A549 (cell line): ENCODE data around the gene MB21D2. TPM values are rescaled to one million over a fixed set of nuclear protein-coding genes. Genes with fewer than 3 reads are reported as not detected.

ENCODE experiments used
- ATAC-seq, 2 experiments: fragments of 200-7000 bp in 1 of 2; fragments of >200 bp in 1 of 2; cut with Nextera tagmentation in 1 of 2; cut with Tn5 transposase in 1 of 2; 3 replicates each; pipeline versions ENCODE4 v1.8.0 to v1.9.1; 2018 to 2020; ENCODE audit warnings: mild to moderate bottlenecking in 1 of 2, moderate library complexity in 1 of 2
- CTCF ChIA-PET: fragments of 300-600 bp; sonication (Branson Sonifier 250); formaldehyde crosslinking; extraction: SDS; loops from one replicate; lab custom pipeline; 2021; ENCODE audit warnings: antibody characterized with exemption, inconsistent platforms; lab: Yijun Ruan, JAX
- POLR2A ChIA-PET: fragments of 350-600 bp; formaldehyde crosslinking; extraction: SDS; loops from one replicate; lab custom pipeline; 2021; ENCODE audit warnings: antibody characterized with exemption, inconsistent platforms; lab: Yijun Ruan, JAX
- DNase-seq, 2 experiments: peaks; one replicate each; pipeline versions ENCODE4 v3.0.0 to v3.0.0-alpha.2; 2011 to 2016; ENCODE audit warnings: low read depth in 1 of 2, low spot score in 1 of 2
- FAIRE-seq: peaks from 2 replicates; lab custom pipeline; 2011; peaks lifted over from hg19 to GRCh38; lab: Jason Lieb, UNC
- H3K27ac ChIP-seq, 2 experiments: fragments of >200 bp; sonication (Bioruptor Twin); formaldehyde crosslinking; 3 replicates each; pipeline ENCODE4 v1.5.1; 2016 to 2017
- H3K4me1 ChIP-seq: fragments of >200 bp; sonication (Bioruptor Twin); formaldehyde crosslinking; 3 replicates; pipeline ENCODE4 v1.6.1; 2016
- H3K4me2 ChIP-seq: fragments of >200 bp; sonication (Bioruptor Twin); formaldehyde crosslinking; 3 replicates; pipeline ENCODE4 v1.6.1; 2016
- H3K4me3 ChIP-seq: fragments of >200 bp; sonication (Bioruptor Twin); formaldehyde crosslinking; 3 replicates; pipeline ENCODE4 v1.5.1; 2016
- H3K9me3 ChIP-seq: fragments of >200 bp; sonication (Bioruptor Twin); formaldehyde crosslinking; 3 replicates; pipeline ENCODE4 v1.6.1; 2016
- CHD2 ChIP-seq: fragments of 150-350 bp; IDR thresholded peaks from 2 replicates; pipeline ENCODE4 v1.6.1; 2014; ENCODE audit warnings: low read length; ENCODE audit not compliant: partially characterized antibody
- EP300 ChIP-seq, 2 experiments: fragments of >200 bp; sonication (Bioruptor Twin); formaldehyde crosslinking; IDR thresholded peaks; 2 replicates in 1 of 2; 3 replicates in 1 of 2; pipeline ENCODE4 v1.6.1; 2016 to 2017
- HDAC2 ChIP-seq: fragments of 200-600 bp; sonication (generic); IDR thresholded peaks from 2 replicates; pipeline ENCODE4 v1.6.1; 2016
- HEYL ChIP-seq: fragments of 250-450 bp; sonication (Bioruptor Pico); IDR thresholded peaks from 2 replicates; pipeline ENCODE4 v1.8.0; 2021; ENCODE audit warnings: mild to moderate bottlenecking, moderate library complexity
- HOXB5 ChIP-seq: fragments of 250-450 bp; sonication (Bioruptor Pico); IDR thresholded peaks from 2 replicates; pipeline ENCODE4 v1.5.0; 2020; ENCODE audit warnings: mild to moderate bottlenecking, moderate library complexity
- JUN ChIP-seq, 2 experiments: fragments of >200 bp; sonication (Bioruptor Twin); formaldehyde crosslinking; IDR thresholded peaks; 2 replicates in 1 of 2; 3 replicates in 1 of 2; pipeline ENCODE4 v1.6.1; 2016 to 2017
- JUNB ChIP-seq: fragments of >200 bp; sonication (Bioruptor Twin); formaldehyde crosslinking; IDR thresholded peaks from 2 replicates; pipeline ENCODE4 v1.6.1; 2016
- KDM1A ChIP-seq: fragments of 200-600 bp; sonication (generic); IDR thresholded peaks from 2 replicates; pipeline ENCODE4 v1.6.1; 2016; ENCODE audit warnings: low read depth, mild to moderate bottlenecking
- NR3C1 ChIP-seq: fragments of >200 bp; sonication (Bioruptor Twin); formaldehyde crosslinking; IDR thresholded peaks from 3 replicates; pipeline ENCODE4 v1.6.1; 2017
- POLR2A ChIP-seq: IDR thresholded peaks from 2 replicates; pipeline ENCODE4 v1.6.1; 2012; ENCODE audit warnings: mild to moderate bottlenecking, low read length
- POLR2AphosphoS2 ChIP-seq: conservative IDR thresholded peaks from 2 replicates; pipeline ENCODE4 v1.6.1; 2012; ENCODE audit warnings: low read length, improper control_type of control experiment, inconsistent platforms
- RARB ChIP-seq: fragments of 250-450 bp; sonication (Bioruptor Pico); IDR thresholded peaks from 2 replicates; pipeline ENCODE4 v1.8.0; 2021; ENCODE audit warnings: mild to moderate bottlenecking, moderate library complexity
- REST ChIP-seq: fragments of 200-600 bp; sonication (generic); IDR thresholded peaks from 2 replicates; pipeline ENCODE4 v1.6.1; 2016; ENCODE audit warnings: antibody characterized with exemption, mild to moderate bottlenecking, moderate library complexity
- SREBF2 ChIP-seq: fragments of 450-650 bp; IDR thresholded peaks from 2 replicates; pipeline ENCODE4 v1.6.1; 2014; ENCODE audit warnings: mild to moderate bottlenecking, moderate library complexity
- ZNF302 ChIP-seq: fragments of 250-450 bp; sonication (Bioruptor Pico); IDR thresholded peaks from 2 replicates; pipeline ENCODE4 v1.9.0; 2021; ENCODE audit warnings: inconsistent platforms, mild to moderate bottlenecking, moderate library complexity
- WGBS: methylation state at CpG from one replicate; pipeline ENCODE4 v1.1.6; 2017; ENCODE audit errors: missing lambda C conversion rate; 5-methylcytosine and 5-hydroxymethylcytosine counted together
- polyA plus RNA-seq, 4 experiments: library from polyadenylated mRNA; depleted of rRNA in 3 of 4; stranded (reverse); fragments of >200 nt; fragmentation: RNase III in 1 of 4; extraction: RNeasy Plus Mini Kit Qiagen cat#74134 plus additional on column Dnase treatment in 1 of 4; gene quantifications; 2 replicates in 3 of 4; 3 replicates in 1 of 4; pipeline ENCODE4 v1.2.3, GENCODE V29; 2011 to 2017
- TF ChIP-seq, protein P1 (sequence below): fragments of >200 bp; sonication (Bioruptor Twin); formaldehyde crosslinking; IDR thresholded peaks from 3 replicates; pipeline ENCODE4 v1.5.1; 2016
- TF ChIP-seq, protein P2 (sequence below): fragments of >200 bp; sonication (Bioruptor Twin); formaldehyde crosslinking; IDR thresholded peaks from 3 replicates; pipeline ENCODE4 v1.6.1; 2016
- TF ChIP-seq, protein P3 (sequence below): fragments of 250-450 bp; sonication (Bioruptor Pico); IDR thresholded peaks from 2 replicates; pipeline ENCODE4 v1.5.0; 2021; ENCODE audit warnings: mild to moderate bottlenecking, moderate library complexity, borderline replicate concordance

MB21D2 gene
- polyA plus RNA-seq, 2 of the 4 experiments (the other 2 are of a cell fraction), result 4.8 to 7.5 TPM

DNA sequence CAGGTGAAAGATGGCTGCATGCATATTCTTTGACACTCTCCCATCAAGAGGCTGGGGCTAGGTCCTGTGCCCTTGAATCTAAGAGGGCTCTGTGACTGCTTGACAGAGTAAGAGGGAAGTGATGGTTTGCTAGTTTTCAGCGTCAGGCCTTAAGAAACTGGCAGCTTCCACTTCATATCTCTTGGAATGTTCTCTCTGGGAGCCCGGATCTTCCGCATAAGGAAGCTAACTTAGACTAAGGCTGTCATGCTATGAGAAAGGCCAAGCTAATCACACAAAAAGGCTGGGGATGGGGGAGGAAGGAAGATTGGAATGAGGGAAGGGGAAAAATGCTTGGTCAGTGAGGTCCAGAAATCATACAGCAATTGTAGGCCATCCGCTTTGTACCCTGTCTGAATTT is 50.0 kb downstream of the MB21D2 start:
- Histone ChIP-seq H3K9me3 (no peaks in the 10 kb centered on the region), H3K4me1 (peaks cover 15% of the 10 kb centered on the region; the same call in 2 of the 3 replicates), H3K27ac (0 out of 6 replicates have a peak overlapping the region, but pooled peaks of 1 of the 2 experiments have one; percentile 35), H3K4me2 (no peak overlapping the region), H3K4me3 (no peak overlapping the region)
- ATAC-seq (no peak), DNase-seq (no peak), FAIRE-seq (no peak)
- ChIA-PET POLR2A (no interaction called here), CTCF (interaction anchor here (1.1 kb wide), 1 partner anchor 14 kb away, joined by 3 read pairs; no protein-coding TSS in a partner anchor)
- no peak for TF ChIP-seq NR3C1
- WGBS, result 93% methylated on average over 4 of the region's 4 CpGs

- no peak for FAIRE-seq
- CTCF ChIA-PET, result interaction anchor here (1.1 kb wide), 1 partner anchor 15 kb away, joined by 3 read pairs; no protein-coding TSS in a partner anchor
Observed at GRCh38 chr3:192866804-192867203, 50.9 kb downstream of the MB21D2 start.

DNA sequence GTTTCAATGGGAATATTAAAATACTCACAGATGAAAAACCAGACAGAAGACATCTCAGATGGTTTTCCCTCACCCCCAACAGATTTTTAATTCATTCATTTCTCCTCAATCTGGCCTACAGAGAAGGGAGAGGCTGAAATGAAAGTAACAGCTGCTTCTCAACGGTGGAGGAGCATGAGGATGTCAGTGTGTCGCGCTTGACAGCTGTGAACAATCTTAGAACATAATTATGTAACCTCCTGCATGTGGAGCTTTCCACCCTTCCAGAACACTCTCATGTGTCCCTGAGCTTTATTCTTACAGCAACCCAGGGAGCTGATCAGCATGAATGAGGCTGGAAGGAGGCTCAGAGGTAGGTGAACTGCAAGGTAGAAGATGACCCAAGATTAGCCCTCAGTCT is 52.7 kb downstream of the MB21D2 start:
- Histone ChIP-seq H3K4me2 (no peak overlapping the region), H3K4me1 (peaks cover 10% of the 10 kb centered on the region; the same call in 2 of the 3 replicates), H3K27ac (no peak overlapping the region), H3K4me3 (no peak overlapping the region), H3K9me3 (no peaks in the 10 kb centered on the region)
- DNase-seq (no peak), FAIRE-seq (no peak), ATAC-seq (no peak)
- ChIA-PET POLR2A (no interaction called here), CTCF (interaction anchor here (1.2 to 1.6 kb wide), 2 partner anchors 45 to 52 kb away, joined by 3 to 4 read pairs; no protein-coding TSS in a partner anchor)
- TF ChIP-seq RARB, result no peak
- TF ChIP-seq CHD2, result no peak
- no peak for TF ChIP-seq KDM1A
- no peak for TF ChIP-seq EP300 (IDR thresholded peaks at IDR 0.05)
- no peak for TF ChIP-seq POLR2AphosphoS2
- no peak for TF ChIP-seq JUNB
- TF ChIP-seq, protein P1, sequence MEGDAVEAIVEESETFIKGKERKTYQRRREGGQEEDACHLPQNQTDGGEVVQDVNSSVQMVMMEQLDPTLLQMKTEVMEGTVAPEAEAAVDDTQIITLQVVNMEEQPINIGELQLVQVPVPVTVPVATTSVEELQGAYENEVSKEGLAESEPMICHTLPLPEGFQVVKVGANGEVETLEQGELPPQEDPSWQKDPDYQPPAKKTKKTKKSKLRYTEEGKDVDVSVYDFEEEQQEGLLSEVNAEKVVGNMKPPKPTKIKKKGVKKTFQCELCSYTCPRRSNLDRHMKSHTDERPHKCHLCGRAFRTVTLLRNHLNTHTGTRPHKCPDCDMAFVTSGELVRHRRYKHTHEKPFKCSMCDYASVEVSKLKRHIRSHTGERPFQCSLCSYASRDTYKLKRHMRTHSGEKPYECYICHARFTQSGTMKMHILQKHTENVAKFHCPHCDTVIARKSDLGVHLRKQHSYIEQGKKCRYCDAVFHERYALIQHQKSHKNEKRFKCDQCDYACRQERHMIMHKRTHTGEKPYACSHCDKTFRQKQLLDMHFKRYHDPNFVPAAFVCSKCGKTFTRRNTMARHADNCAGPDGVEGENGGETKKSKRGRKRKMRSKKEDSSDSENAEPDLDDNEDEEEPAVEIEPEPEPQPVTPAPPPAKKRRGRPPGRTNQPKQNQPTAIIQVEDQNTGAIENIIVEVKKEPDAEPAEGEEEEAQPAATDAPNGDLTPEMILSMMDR, result no peak
- TF ChIP-seq HDAC2, result no peak
- no peak for TF ChIP-seq SREBF2
- no peak for TF ChIP-seq HEYL (CRISPR knock-in tag)
- TF ChIP-seq, protein P2, sequence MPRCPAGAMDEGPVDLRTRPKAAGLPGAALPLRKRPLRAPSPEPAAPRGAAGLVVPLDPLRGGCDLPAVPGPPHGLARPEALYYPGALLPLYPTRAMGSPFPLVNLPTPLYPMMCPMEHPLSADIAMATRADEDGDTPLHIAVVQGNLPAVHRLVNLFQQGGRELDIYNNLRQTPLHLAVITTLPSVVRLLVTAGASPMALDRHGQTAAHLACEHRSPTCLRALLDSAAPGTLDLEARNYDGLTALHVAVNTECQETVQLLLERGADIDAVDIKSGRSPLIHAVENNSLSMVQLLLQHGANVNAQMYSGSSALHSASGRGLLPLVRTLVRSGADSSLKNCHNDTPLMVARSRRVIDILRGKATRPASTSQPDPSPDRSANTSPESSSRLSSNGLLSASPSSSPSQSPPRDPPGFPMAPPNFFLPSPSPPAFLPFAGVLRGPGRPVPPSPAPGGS, result no peak
- no peak for TF ChIP-seq REST
- no peak for TF ChIP-seq POLR2A
- no peak for TF ChIP-seq ZNF302 (CRISPR knock-in tag)
- TF ChIP-seq JUN (IDR thresholded peaks at IDR 0.05), result no peak
- whole genome bisulfite sequencing, result 93% methylated on average over 3 of the region's 3 CpGs

More at GRCh38 chr3:192866804-192867203, 50.9 kb downstream of the MB21D2 start:
- ATAC-seq (no peak), DNase-seq (no peak)
- Histone ChIP-seq H3K4me2 (no peak overlapping the region), H3K4me1 (peaks cover 15% of the 10 kb centered on the region; the same call in 2 of the 3 replicates), H3K9me3 (no peaks in the 10 kb centered on the region), H3K27ac (no peak overlapping the region), H3K4me3 (no peak overlapping the region)
- TF ChIP-seq JUNB (no peak), HOXB5 (CRISPR knock-in tag) (no peak)
- TF ChIP-seq, protein P3, sequence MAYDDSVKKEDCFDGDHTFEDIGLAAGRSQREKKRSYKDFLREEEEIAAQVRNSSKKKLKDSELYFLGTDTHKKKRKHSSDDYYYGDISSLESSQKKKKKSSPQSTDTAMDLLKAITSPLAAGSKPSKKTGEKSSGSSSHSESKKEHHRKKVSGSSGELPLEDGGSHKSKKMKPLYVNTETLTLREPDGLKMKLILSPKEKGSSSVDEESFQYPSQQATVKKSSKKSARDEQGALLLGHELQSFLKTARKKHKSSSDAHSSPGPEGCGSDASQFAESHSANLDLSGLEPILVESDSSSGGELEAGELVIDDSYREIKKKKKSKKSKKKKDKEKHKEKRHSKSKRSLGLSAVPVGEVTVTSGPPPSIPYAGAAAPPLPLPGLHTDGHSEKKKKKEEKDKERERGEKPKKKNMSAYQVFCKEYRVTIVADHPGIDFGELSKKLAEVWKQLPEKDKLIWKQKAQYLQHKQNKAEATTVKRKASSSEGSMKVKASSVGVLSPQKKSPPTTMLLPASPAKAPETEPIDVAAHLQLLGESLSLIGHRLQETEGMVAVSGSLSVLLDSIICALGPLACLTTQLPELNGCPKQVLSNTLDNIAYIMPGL (CRISPR knock-in tag), result no peak
- POLR2A ChIA-PET, result no interaction called here
- 94% methylated on average over 3 of the region's 3 CpGs for WGBS
